C4-2B (cell line): ENCODE data around the gene ALG12.

ENCODE experiments used
- CTCF ChIP-seq: fragments of 450-650 bp; conservative IDR thresholded peaks from 2 replicates; pipeline ENCODE4 v1.5.1; 2017; ENCODE audit warnings: mild to moderate bottlenecking
- ZFX ChIP-seq: fragments of 450-650 bp; IDR thresholded peaks from 2 replicates; pipeline ENCODE4 v1.6.1; 2017

DNA sequence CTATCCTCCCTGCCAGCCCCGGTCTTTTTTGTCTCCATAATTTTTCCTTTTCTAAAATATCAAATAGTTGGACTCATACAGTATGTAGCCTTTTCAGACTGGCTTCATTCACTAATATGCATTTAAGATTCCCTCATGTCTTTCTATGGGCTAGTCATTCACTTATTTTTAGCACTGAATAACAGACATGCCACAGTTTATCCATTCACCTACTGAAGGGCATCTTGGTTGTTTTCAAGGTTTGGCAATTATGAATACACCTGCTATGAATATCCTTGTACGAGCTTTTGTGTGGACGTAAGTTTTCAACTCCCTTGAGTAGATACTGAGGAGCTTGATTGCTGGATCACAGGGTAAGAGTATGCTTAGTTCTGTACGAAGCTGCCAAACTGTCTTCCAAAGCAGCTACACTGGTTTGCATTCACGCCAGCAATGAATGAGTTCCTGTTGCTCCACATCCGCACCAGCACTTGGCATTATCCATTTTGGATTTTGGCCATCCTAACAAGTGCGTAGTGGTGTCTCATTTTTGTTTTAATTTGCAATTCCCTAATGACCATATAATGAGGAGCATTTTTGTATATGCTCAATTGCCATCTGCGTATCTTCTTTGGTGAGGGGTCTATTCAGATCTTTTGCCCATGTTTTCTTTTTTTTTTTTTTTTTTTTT lies 21.1 kb downstream of the ALG12 start:
- TF ChIP-seq CTCF = no peak
- TF ChIP-seq ZFX = no peak
